Mammary epithelial cell (primary cell): ENCODE measurements around the gene PHF24.

Experiments
- EZH2 ChIP-seq: IDR thresholded peaks from 2 replicates; pipeline ENCODE4 v1.6.1; 2012; ENCODE audit warnings: low read length, inconsistent platforms, borderline replicate concordance
- TF ChIP-seq, protein P1 (sequence below), 2 donors: IDR thresholded peaks in 1 of 2; conservative IDR thresholded peaks in 1 of 2; 2 replicates each; pipeline ENCODE4 v1.5.1; 2011 to 2012; ENCODE audit warnings: inconsistent platforms in 2 of 2, low read length in 2 of 2, mild to moderate bottlenecking in 2 of 2, control low read depth in 1 of 2, low read depth in 1 of 2; ENCODE audit not compliant: insufficient read depth in 1 of 2; ENCODE audit errors: extremely low read depth in 1 of 2

DNA sequence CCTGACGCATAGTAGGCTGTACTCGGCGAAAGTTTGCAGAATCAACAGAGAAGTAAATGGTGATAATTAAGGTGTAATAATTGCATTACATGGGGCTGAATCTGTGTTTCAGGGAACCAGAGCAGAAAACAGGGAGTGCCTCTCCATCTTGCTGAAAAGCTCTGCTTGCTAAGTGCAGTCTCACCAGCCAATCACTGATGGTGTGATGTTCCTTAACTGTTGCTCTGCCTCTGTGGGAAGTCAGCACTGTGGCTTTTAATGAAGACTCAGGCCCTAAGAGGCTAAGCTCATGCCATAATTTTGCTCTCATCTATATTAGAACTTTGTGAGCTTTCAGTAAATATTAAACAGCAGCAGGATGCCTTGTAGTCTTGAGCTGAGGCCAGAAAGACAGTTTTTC is 4.5 kb downstream of the PHF24 start:
- TF ChIP-seq, protein P1, sequence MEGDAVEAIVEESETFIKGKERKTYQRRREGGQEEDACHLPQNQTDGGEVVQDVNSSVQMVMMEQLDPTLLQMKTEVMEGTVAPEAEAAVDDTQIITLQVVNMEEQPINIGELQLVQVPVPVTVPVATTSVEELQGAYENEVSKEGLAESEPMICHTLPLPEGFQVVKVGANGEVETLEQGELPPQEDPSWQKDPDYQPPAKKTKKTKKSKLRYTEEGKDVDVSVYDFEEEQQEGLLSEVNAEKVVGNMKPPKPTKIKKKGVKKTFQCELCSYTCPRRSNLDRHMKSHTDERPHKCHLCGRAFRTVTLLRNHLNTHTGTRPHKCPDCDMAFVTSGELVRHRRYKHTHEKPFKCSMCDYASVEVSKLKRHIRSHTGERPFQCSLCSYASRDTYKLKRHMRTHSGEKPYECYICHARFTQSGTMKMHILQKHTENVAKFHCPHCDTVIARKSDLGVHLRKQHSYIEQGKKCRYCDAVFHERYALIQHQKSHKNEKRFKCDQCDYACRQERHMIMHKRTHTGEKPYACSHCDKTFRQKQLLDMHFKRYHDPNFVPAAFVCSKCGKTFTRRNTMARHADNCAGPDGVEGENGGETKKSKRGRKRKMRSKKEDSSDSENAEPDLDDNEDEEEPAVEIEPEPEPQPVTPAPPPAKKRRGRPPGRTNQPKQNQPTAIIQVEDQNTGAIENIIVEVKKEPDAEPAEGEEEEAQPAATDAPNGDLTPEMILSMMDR (conservative IDR thresholded peaks at IDR 0.05 in 1 of 2, IDR thresholded peaks at IDR 0.05 in 1 of 2; ENCODE audit: extremely low read depth in 1 of 2, insufficient read depth in 1 of 2, low read depth in 1 of 2, low read length in 2 of 2), result no peak
- no peak for TF ChIP-seq EZH2
